Measurements from ENCODE around the gene SPATA24. TPM values are rescaled to one million over a fixed set of nuclear protein-coding genes. Genes with fewer than 3 reads are reported as not detected.
A peak's percentile ranks its signal among the peaks of the same experiment; 100 is the strongest.

The SPATA24 gene
- total and polyA plus RNA-seq, 2 of the 13 experiments (the other 11 are each of a cell fraction or from before 2014, with no cell fraction given), result 6.0 to 11.1 TPM

DNA sequence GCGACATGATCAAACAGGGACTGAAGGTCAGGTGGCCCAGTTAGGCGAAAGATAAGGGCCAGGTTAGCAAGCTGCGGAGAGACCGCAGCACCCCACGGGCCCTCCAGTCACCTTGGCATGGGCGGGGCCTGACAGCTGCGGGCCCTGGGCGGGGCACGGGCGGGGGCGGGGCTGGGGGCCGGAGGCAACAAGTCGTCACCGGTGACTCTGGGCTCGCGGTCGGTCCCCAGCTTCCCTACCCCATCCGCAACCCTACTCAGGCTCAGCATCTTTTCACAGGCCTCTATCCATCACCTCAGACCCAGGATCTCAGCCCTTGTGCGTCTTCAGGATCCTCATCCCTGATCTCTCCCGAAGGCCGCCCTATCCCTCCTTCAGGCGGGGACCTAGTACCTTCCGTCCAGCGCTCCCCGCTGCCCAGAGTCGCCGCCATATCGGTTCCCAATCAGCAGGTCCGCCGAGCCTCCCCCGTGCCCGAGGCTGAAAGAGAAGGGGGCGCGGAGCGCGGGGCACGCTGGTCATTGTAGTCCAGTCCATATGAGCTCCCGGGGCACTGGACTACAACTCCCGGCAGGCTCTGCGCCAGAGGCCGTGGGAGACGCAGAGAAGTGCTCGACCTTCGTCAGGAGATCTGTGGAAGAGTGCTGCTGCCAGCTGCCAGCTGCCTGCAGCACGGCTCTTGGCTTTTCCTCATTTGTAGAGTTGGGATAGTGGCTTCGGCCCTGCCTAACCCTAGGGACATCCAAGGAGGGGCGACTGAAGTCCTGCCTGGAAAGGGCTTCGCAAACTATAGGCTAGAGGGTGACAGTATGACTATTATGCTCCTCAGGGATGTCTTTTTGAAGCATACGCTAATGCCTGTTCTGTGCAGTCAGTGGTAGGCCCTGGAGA, 35.4 kb upstream of the SPATA24 start, which contains the start of gene DNAJC18 (continued):
- TF ChIP-seq RBM39 (IDR thresholded peaks at IDR 0.05; ENCODE audit: low read depth, low read length, poor library complexity, severe bottlenecking), result peak; percentile 41
- TF ChIP-seq YY1 (IDR thresholded peaks at IDR 0.05; ENCODE audit: insufficient read depth, insufficient replicate concordance, low read depth, low read length), result peak; percentile 80
- no peak for TF ChIP-seq CAMTA2 (CRISPR knock-in tag; IDR thresholded peaks at IDR 0.05; ENCODE audit: borderline replicate concordance)
- peak; percentile 57; the same call in 1 of the 2 replicates for TF ChIP-seq ZNF317 (CRISPR knock-in tag; IDR thresholded peaks at IDR 0.05)
- peak; percentile 34; the same call in 1 of the 2 replicates for TF ChIP-seq ZNF547 (CRISPR knock-in tag; IDR thresholded peaks at IDR 0.05)
- 0 out of 2 replicates have a peak, but pooled peaks have one; percentile 49 for TF ChIP-seq ZNF761 (CRISPR knock-in tag; conservative IDR thresholded peaks at IDR 0.05)
- no peak for TF ChIP-seq NFE2L1 (CRISPR knock-in tag; IDR thresholded peaks at IDR 0.05; ENCODE audit: borderline replicate concordance)
- TF ChIP-seq MLXIP (CRISPR knock-in tag; IDR thresholded peaks at IDR 0.05; ENCODE audit: borderline replicate concordance), result no peak
- TF ChIP-seq, protein P1, sequence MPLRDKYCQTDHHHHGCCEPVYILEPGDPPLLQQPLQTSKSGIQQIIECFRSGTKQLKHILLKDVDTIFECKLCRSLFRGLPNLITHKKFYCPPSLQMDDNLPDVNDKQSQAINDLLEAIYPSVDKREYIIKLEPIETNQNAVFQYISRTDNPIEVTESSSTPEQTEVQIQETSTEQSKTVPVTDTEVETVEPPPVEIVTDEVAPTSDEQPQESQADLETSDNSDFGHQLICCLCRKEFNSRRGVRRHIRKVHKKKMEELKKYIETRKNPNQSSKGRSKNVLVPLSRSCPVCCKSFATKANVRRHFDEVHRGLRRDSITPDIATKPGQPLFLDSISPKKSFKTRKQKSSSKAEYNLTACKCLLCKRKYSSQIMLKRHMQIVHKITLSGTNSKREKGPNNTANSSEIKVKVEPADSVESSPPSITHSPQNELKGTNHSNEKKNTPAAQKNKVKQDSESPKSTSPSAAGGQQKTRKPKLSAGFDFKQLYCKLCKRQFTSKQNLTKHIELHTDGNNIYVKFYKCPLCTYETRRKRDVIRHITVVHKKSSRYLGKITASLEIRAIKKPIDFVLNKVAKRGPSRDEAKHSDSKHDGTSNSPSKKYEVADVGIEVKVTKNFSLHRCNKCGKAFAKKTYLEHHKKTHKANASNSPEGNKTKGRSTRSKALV (CRISPR knock-in tag; IDR thresholded peaks at IDR 0.05), result no peak
- TF ChIP-seq ZBTB44 (CRISPR knock-in tag; IDR thresholded peaks at IDR 0.05), result no peak
- TF ChIP-seq ATF5 (CRISPR knock-in tag; IDR thresholded peaks at IDR 0.05; ENCODE audit: low read depth), result no peak
- peak; percentile 78 for TF ChIP-seq KDM2A (CRISPR knock-in tag; IDR thresholded peaks at IDR 0.05; ENCODE audit: borderline replicate concordance, low read depth)
- TF ChIP-seq TCF7L2 (IDR thresholded peaks at IDR 0.05; ENCODE audit: low read depth, low read length), result no peak
- no peak for TF ChIP-seq KDM1A (CRISPR knock-in tag; IDR thresholded peaks at IDR 0.05)
- TF ChIP-seq KDM6A (CRISPR knock-in tag; IDR thresholded peaks at IDR 0.05; ENCODE audit: low read depth), result no peak
- no peak for TF ChIP-seq ZNF549 (CRISPR knock-in tag; IDR thresholded peaks at IDR 0.05)
- no peak for TF ChIP-seq ZNF121 (CRISPR knock-in tag; IDR thresholded peaks at IDR 0.05)
- TF ChIP-seq, protein P2, sequence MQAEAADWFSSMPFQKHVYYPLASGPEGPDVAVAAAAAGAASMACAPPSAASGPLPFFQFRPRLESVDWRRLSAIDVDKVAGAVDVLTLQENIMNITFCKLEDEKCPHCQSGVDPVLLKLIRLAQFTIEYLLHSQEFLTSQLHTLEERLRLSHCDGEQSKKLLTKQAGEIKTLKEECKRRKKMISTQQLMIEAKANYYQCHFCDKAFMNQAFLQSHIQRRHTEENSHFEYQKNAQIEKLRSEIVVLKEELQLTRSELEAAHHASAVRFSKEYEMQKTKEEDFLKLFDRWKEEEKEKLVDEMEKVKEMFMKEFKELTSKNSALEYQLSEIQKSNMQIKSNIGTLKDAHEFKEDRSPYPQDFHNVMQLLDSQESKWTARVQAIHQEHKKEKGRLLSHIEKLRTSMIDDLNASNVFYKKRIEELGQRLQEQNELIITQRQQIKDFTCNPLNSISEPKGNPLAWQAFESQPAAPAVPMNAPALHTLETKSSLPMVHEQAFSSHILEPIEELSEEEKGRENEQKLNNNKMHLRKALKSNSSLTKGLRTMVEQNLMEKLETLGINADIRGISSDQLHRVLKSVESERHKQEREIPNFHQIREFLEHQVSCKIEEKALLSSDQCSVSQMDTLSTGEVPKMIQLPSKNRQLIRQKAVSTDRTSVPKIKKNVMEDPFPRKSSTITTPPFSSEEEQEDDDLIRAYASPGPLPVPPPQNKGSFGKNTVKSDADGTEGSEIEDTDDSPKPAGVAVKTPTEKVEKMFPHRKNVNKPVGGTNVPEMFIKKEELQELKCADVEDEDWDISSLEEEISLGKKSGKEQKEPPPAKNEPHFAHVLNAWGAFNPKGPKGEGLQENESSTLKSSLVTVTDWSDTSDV (CRISPR knock-in tag; IDR thresholded peaks at IDR 0.05), result no peak

Data from HepG2 (cell line).